Ascending aorta (tissue), 2 donors: ENCODE data around the gene CRYBA2. TPM values are rescaled to one million over a fixed set of nuclear protein-coding genes. Genes with fewer than 3 reads are reported as not detected.

ENCODE experiments used
- DNase-seq, 2 donors: peaks; one replicate each; pipeline ENCODE4 v3.0.0-alpha.2; 2019; ENCODE audit warnings: low spot score in 2 of 2
- H3K27ac ChIP-seq, 2 donors: fragments of 200-600 bp; sonication (generic); one replicate each; pipeline ENCODE4 v1.5.1; 2016 to 2017; ENCODE audit warnings: mild to moderate bottlenecking in 1 of 2
- H3K27me3 ChIP-seq: fragments of 200-600 bp; sonication (generic); one replicate; pipeline ENCODE4 v1.5.1; 2017
- H3K36me3 ChIP-seq, 2 donors: fragments of 200-600 bp; sonication (generic); one replicate each; pipeline ENCODE4 v1.5.1; 2016
- H3K4me1 ChIP-seq, 2 donors: fragments of 200-600 bp; sonication (generic); one replicate each; pipeline ENCODE4 v1.5.1; 2016 to 2017; ENCODE audit warnings: mild to moderate bottlenecking in 1 of 2
- H3K4me3 ChIP-seq, 2 donors: fragments of 200-600 bp; sonication (generic); one replicate each; pipeline ENCODE4 v1.5.1; 2016 to 2017; ENCODE audit warnings: mild to moderate bottlenecking in 1 of 2
- H3K9me3 ChIP-seq, 2 donors: fragments of 200-600 bp; sonication (generic); one replicate each; pipeline ENCODE4 v1.5.1; 2016
- CTCF ChIP-seq, 3 experiments: fragments of 200-600 bp in 2 of 3; fragments of 450-650 bp in 1 of 3; sonication (generic) in 2 of 3; IDR thresholded peaks; one replicate each; pipeline ENCODE4 v1.5.1; 2016 to 2019; ENCODE audit warnings: antibody characterized with exemption in 3 of 3, mild to moderate bottlenecking in 1 of 3, moderate library complexity in 1 of 3
- intact Hi-C: fragments of 100-400 bp; cut with DNase I; formaldehyde crosslinking; loops from one replicate; pipeline ENCODE4 v1.15.1; 2023
- total RNA-seq: library from RNA; depleted of rRNA; stranded (reverse); fragments of >200 nt; gene quantifications from one replicate; pipeline ENCODE4 v1.1.0, GENCODE V29; 2016

CRYBA2 gene
- total RNA-seq, 1 donor from 2014 or later: not detected

- Histone ChIP-seq H3K4me1 (no peaks in the 10 kb centered on the region), H3K27me3 (no peaks in the 10 kb centered on the region), H3K4me3 (no peak overlapping the region), H3K27ac (no peak overlapping the region), H3K9me3 (no peaks in the 10 kb centered on the region), H3K36me3 (no peaks in the 10 kb centered on the region)
- DNase-seq: no peak
- intact Hi-C loops: no loop called here
- no peak for TF ChIP-seq CTCF (IDR thresholded peaks at IDR 0.05)
These were observed 16.1 kb upstream of the CRYBA2 start for GRCh38 chr2:219009294-219009693.

- Histone ChIP-seq H3K9me3 (no peaks in the 10 kb centered on the region), H3K27me3 (peaks cover 23% of the 10 kb centered on the region), H3K4me3 (no peak overlapping the region), H3K36me3 (no peaks in the 10 kb centered on the region), H3K27ac (no peak overlapping the region), H3K4me1 (peaks cover 11 to 15% of the 10 kb centered on the region in 2 donors)
- TF ChIP-seq CTCF (IDR thresholded peaks at IDR 0.05): no peak
- intact Hi-C loops: no loop called here
- no peak for DNase-seq
These were observed 10.8 kb upstream of the CRYBA2 start for GRCh38 chr2:219003979-219004378.

GRCh38 chr2:219003267-219003634 is 10.0 kb upstream of the CRYBA2 start:
- Histone ChIP-seq H3K36me3 (no peaks in the 10 kb centered on the region), H3K4me3 (no peak overlapping the region), H3K4me1 (peaks cover 11 to 15% of the 10 kb centered on the region in 2 donors), H3K9me3 (no peaks in the 10 kb centered on the region), H3K27ac (no peak overlapping the region), H3K27me3 (peaks cover 23% of the 10 kb centered on the region)
- TF ChIP-seq CTCF (IDR thresholded peaks at IDR 0.05): peak in 1 of 3 experiments; percentile 18
- DNase-seq: no peak
- intact Hi-C loops: no loop called here

- Histone ChIP-seq H3K4me3 (peak overlapping the region; percentile 2 to 7), H3K9me3 (no peaks in the 10 kb centered on the region), H3K4me1 (peaks cover 11 to 15% of the 10 kb centered on the region in 2 donors), H3K27me3 (peaks cover 23% of the 10 kb centered on the region), H3K36me3 (no peaks in the 10 kb centered on the region), H3K27ac (no peak overlapping the region)
- DNase-seq: no peak
- TF ChIP-seq CTCF (IDR thresholded peaks at IDR 0.05): peak; percentile 7 to 35 (median 18)
- intact Hi-C loops: no loop called here
These were observed 9.4 kb upstream of the CRYBA2 start for GRCh38 chr2:219002395-219003266.

GRCh38 chr2:219001577-219002394 is 8.6 kb upstream of the CRYBA2 start:
- TF ChIP-seq CTCF (IDR thresholded peaks at IDR 0.05): no peak
- Histone ChIP-seq H3K4me3 (peak overlapping the region; percentile 2 to 37), H3K36me3 (no peaks in the 10 kb centered on the region), H3K27me3 (peaks cover 23% of the 10 kb centered on the region), H3K9me3 (no peaks in the 10 kb centered on the region), H3K27ac (no peak overlapping the region), H3K4me1 (peaks cover 11 to 15% of the 10 kb centered on the region in 2 donors)
- intact Hi-C loops: no loop called here
- DNase-seq: no peak
